Measurements from ENCODE around the gene COL4A3.

Gene COL4A3

DNA sequence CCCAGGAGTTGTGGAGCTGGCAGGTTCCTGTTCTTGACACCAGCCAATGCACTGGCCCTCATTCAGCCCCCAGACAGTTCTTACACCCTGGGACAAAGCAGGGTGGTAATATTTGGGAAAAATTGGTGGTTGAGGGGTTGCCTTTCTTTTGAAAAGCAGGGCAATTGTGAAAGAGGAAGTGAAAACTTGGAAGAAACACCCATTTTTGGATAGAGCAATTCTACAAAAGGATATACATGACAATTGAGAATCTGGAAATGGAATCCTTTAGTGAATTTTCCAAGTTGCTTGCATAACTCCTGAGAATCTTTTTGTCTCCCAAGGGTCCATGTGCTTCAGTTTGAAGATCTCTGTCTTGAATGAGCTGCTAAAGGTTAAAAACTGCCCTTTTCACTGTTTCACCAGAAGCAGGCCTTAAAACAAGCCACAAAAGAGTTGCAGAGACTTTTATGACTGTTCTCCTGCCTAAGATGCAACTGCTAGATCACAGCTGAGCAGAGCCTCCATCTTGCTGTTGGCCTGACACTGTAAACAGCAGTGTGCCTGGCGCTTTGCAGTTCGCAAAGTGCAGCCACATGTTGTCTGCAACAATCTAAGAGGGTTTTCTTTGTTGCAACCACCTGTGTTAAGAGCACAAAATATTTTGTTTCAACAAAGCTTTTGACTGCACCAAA is 12.2 kb upstream of the COL4A3 start:
- ATAC-seq (ENCODE audit: insufficient read depth, low read depth) (no peak), DNase-seq (no peak)
- Histone ChIP-seq H3K4me1 (ENCODE audit: insufficient read depth, low read length) (no peaks in the 10 kb centered on the region), H3K27ac (ENCODE audit: low read length) (no peak overlapping the region), H3K79me2 (ENCODE audit: insufficient read depth, low read length) (no peaks in the 10 kb centered on the region), H3K4me3 (ENCODE audit: low read depth in 1 of 2, low read length in 2 of 2) (no peak overlapping the region), H3K27me3 (ENCODE audit: insufficient read depth, low read length, poor library complexity) (no peaks in the 10 kb centered on the region), H4K20me1 (ENCODE audit: insufficient read depth, low read length) (no peaks in the 10 kb centered on the region), H2AFZ (ENCODE audit: low read depth, low read length) (no peak overlapping the region), H3K36me3 (ENCODE audit: insufficient read depth, low read length) (no peaks in the 10 kb centered on the region), H3K9ac (ENCODE audit: low read depth, low read length) (no peak overlapping the region), H3K9me3 (ENCODE audit: insufficient read depth, low read length, severe bottlenecking) (no peaks in the 10 kb centered on the region), H3K4me2 (ENCODE audit: insufficient read depth, low read length) (no peak overlapping the region)
- no peak for TF ChIP-seq EZH2 (IDR thresholded peaks at IDR 0.05; ENCODE audit: borderline replicate concordance, low read depth, low read length, severe bottlenecking)
- TF ChIP-seq, protein P1, sequence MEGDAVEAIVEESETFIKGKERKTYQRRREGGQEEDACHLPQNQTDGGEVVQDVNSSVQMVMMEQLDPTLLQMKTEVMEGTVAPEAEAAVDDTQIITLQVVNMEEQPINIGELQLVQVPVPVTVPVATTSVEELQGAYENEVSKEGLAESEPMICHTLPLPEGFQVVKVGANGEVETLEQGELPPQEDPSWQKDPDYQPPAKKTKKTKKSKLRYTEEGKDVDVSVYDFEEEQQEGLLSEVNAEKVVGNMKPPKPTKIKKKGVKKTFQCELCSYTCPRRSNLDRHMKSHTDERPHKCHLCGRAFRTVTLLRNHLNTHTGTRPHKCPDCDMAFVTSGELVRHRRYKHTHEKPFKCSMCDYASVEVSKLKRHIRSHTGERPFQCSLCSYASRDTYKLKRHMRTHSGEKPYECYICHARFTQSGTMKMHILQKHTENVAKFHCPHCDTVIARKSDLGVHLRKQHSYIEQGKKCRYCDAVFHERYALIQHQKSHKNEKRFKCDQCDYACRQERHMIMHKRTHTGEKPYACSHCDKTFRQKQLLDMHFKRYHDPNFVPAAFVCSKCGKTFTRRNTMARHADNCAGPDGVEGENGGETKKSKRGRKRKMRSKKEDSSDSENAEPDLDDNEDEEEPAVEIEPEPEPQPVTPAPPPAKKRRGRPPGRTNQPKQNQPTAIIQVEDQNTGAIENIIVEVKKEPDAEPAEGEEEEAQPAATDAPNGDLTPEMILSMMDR (IDR thresholded peaks at IDR 0.05; ENCODE audit: borderline replicate concordance, extremely low read depth, low read length, poor library complexity, severe bottlenecking) = no peak

DNA sequence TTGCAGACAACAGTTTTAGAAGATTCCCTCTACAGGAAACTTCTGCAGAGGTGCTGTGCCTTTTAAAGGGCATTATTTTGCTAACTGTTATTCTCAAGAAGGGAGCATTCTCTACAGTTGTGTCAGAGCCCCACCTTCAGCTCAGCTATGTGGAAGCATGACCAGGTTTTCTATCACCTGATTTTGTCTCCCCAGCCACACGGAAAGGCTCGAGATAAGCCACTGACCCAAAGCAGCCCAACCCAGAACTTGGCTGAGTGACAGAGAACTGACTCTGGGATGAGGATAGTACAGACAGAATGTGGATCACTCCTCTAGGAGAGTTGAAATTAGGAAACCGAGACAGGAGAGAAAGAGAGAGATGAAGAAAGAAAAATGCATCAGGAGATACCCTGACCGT is 11.1 kb upstream of the COL4A3 start:
- no peak overlapping the region for H3K27ac ChIP-seq (ENCODE audit: low read length)
- TF ChIP-seq, protein P1 (IDR thresholded peaks at IDR 0.05; ENCODE audit: borderline replicate concordance, extremely low read depth, low read length, poor library complexity, severe bottlenecking) = no peak
- TF ChIP-seq EZH2 (IDR thresholded peaks at IDR 0.05; ENCODE audit: borderline replicate concordance, low read depth, low read length, severe bottlenecking) = no peak

DNA sequence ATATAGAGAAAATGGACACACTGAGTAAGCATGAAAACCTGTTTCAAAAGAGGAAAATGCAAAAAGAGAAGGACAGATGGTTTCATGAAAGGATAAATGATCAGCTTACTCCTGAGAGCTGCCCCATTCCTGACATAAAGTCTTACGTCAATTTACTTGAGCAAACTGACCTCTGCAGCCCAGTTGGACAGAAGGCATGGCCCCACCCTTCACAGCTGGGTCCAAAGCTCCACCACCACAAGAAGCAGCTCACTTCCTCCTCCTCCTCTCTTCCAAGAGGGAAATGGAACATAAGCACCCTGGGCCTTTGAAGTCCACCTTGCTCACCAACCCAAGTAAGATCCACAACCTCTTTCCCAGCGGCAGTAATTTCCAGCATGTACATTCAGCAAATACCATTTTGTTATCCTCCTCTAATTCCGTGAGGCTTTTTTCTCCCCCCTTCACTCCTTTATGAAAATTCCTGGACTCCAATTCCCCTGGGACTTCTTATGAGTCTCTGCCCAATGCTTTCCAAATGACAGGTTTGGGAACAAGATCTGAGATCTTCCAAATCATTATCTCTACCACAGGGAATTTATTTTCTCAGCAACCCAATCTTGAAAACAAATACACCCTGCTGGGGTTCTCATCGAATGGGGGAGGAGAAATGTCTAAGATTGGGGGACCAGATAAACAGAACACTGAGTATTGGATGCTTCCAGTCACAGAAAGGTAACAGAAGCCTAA is 10.5 kb upstream of the COL4A3 start:
- Histone ChIP-seq H3K27me3 (ENCODE audit: insufficient read depth, low read length, poor library complexity) (no peaks in the 10 kb centered on the region), H3K9me3 (ENCODE audit: insufficient read depth, low read length, severe bottlenecking) (no peaks in the 10 kb centered on the region), H3K4me2 (ENCODE audit: insufficient read depth, low read length) (no peak overlapping the region), H3K27ac (ENCODE audit: low read length) (no peak overlapping the region), H3K4me1 (ENCODE audit: insufficient read depth, low read length) (no peaks in the 10 kb centered on the region), H2AFZ (ENCODE audit: low read depth, low read length) (no peak overlapping the region), H3K4me3 (ENCODE audit: low read depth in 1 of 2, low read length in 2 of 2) (no peak overlapping the region), H3K9ac (ENCODE audit: low read depth, low read length) (no peak overlapping the region), H4K20me1 (ENCODE audit: insufficient read depth, low read length) (no peaks in the 10 kb centered on the region), H3K36me3 (ENCODE audit: insufficient read depth, low read length) (no peaks in the 10 kb centered on the region), H3K79me2 (ENCODE audit: insufficient read depth, low read length) (no peaks in the 10 kb centered on the region)
- no peak for TF ChIP-seq EZH2 (IDR thresholded peaks at IDR 0.05; ENCODE audit: borderline replicate concordance, low read depth, low read length, severe bottlenecking)
- TF ChIP-seq, protein P1 (IDR thresholded peaks at IDR 0.05; ENCODE audit: borderline replicate concordance, extremely low read depth, low read length, poor library complexity, severe bottlenecking) = no peak
- no peak for ATAC-seq (ENCODE audit: insufficient read depth, low read depth)
- DNase-seq = no peak

More for the DNA sequence above, 11.1 kb upstream of the COL4A3 start:
- Histone ChIP-seq H3K79me2 (ENCODE audit: insufficient read depth, low read length) (no peaks in the 10 kb centered on the region), H3K4me3 (ENCODE audit: low read depth in 1 of 2, low read length in 2 of 2) (no peak overlapping the region), H3K4me1 (ENCODE audit: insufficient read depth, low read length) (no peaks in the 10 kb centered on the region), H3K4me2 (ENCODE audit: insufficient read depth, low read length) (no peak overlapping the region), H3K9me3 (ENCODE audit: insufficient read depth, low read length, severe bottlenecking) (no peaks in the 10 kb centered on the region), H3K36me3 (ENCODE audit: insufficient read depth, low read length) (no peaks in the 10 kb centered on the region), H2AFZ (ENCODE audit: low read depth, low read length) (no peak overlapping the region), H3K27me3 (ENCODE audit: insufficient read depth, low read length, poor library complexity) (no peaks in the 10 kb centered on the region), H3K9ac (ENCODE audit: low read depth, low read length) (no peak overlapping the region), H4K20me1 (ENCODE audit: insufficient read depth, low read length) (no peaks in the 10 kb centered on the region)
- DNase-seq (no peak), ATAC-seq (ENCODE audit: insufficient read depth, low read depth) (no peak)

All from DND-41 (cell line).